CD4-positive, alpha-beta T cell treated with Interleukin-2 at 100 ng/mL for 4 hours (primary cell): ENCODE measurements around the gene CPEB4.

Experiments used
- DNase-seq: peaks from one replicate; pipeline ENCODE4 v3.0.0-alpha.2; 2020; ENCODE audit warnings: low spot score

CPEB4 gene

DNA sequence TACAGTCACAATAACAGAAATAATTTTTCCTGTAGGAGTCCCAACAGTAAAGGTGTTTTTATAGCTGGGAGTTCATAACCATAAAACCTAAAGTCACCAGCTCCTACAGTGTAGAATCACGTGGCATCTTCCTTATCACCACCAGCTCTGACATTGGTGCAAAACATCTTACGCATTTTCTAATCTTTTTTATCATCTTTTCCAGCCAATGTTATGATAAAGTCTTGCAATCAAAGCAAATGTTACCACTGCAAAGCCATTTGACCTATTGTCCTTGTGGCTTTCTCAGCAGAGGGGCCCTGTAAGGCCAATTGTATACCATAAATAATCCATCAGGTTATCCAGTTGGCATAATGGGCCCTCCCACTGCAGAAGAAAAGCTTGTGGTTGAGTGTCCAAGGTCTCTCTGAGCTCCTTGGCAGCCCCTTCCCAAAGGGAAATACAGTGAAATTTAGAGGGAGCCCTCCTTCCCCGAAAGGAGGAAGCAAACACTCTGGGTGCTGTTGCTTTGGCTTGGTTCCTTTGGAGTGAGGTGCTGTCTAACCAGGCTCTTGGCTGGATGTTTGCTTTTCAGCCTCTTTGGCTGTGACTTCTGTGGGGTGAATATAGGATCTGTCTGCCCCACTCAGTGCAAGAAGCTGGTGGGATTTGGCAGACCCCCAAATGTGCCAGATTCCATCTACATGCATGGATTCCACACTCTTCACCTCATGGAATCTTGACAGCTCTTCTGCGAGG lies 29.3 kb upstream of the CPEB4 start:
- no peak for DNase-seq

GRCh38 chr5:173859408-173860159 lies 28.6 kb upstream of the CPEB4 start:
- DNase-seq = no peak

DNA sequence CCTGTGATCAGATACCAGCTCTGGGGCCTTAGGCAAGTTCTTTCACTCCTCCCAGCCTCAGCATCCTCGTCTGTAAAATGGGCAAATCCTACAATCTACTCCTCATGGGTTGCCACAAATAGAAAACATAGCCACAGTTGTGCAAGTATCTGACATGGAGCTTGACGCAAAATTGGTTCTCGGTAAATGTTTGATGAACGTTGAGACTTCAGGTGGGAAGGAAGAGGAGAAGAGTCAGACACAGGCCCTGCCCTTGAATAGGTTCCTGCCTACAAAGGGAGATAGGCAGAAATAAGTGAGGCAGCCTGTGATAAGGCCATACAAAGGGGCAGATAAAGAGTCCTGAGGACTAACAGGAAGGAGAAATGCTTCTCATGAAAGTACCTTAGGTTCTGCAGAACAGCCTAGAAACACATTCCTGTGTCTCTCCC lies 26.1 kb upstream of the CPEB4 start:
- DNase-seq = no peak

DNA sequence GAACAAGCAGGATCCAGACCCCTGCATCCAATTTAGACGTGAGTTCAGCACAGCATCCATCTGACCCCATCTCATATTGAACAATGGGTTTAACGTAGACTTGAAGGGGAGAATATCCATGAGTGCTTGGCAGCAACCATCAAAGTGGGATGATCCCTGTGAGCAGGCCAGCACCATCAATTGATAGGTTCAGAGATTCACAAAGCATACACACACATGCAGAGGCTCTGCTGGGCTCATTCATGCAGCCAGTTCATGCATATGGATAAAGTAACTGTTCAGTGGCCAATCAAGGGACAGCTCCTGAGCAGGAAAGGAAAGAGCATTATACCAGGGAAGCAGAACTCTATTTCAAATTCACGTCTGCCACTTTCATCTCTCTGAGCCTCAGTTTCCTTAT lies 24.8 kb upstream of the CPEB4 start:
- no peak for DNase-seq

GRCh38 chr5:173864126-173865050 lies 23.8 kb upstream of the CPEB4 start:
- no peak for DNase-seq

DNA sequence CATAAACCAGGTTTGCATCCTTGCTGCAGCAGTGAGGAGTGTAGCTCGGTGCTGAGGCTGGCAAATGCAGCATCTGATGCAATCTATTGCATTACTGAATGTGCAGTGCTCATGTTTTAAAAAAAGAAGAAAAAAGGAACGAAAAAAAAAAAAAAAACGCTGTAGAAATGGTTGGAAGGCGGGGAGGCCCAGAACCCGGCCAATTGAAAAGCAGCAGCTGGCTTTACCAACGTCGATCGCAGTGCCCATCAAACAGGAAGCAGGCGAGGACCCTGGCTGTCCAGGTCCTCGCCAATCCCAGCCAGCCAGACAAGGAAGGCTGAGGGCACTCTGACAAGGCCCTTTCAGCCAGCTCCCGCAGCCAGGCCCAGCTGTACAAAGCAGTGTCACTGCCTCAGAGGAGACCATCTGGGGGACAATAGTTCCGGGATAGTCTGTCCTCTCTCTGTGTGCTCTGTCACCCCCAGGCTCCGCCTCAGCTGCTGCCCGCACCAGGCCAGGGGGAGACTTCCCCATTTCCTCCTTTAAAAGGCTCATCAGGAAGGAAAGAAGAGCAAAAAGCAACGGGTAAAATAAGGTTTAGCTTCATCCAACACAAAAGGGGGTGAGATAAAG lies 21.8 kb upstream of the CPEB4 start:
- no peak for DNase-seq

DNA sequence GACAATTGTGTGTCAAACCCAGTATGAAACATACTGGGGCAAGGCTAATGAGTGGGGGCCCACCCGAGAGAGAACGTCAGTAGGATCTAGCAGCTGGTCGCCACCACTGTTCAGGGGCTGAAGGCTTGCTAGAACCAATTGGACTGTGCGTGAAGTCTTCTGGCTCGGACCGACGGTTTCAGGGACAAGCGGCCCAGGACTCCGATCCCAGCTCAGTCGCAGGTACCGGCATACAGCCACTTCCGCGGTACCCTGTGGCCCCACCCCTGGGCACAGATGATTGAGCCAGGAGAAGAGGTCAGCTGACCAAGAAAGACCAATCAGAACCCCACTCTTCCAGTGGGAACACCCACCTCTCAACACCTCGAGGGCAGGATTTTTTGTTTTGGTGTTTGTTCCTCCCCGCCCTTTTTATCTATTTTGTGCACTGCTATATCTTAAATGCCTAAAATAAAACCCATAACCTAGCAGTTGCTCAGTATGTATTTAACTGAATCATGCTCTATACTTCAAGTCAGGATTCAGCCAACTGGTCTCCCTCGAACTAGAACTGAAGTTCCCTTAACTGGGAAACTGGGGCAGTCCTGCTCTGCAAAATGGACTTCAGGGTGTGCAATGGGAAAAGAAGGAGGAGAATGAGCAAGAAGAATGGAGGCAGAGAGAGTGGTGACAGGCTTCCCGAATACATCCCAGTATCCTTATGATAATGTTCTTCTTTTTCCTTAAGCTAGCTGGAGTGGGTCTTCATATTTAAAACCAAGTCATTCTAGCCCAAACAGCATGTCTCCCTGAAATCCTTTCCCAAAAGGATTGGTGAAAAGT lies 21.1 kb upstream of the CPEB4 start:
- no peak for DNase-seq

- DNase-seq = no peak
Measured at GRCh38 chr5:173868096-173868880, 19.9 kb upstream of the CPEB4 start.

GRCh38 chr5:173869316-173869715 lies 18.8 kb upstream of the CPEB4 start:
- no peak for DNase-seq

GRCh38 chr5:173872957-173873305 lies 15.2 kb upstream of the CPEB4 start:
- DNase-seq = no peak

GRCh38 chr5:173873306-173873922 lies 14.7 kb upstream of the CPEB4 start:
- no peak for DNase-seq

GRCh38 chr5:173875189-173875588 lies 13.0 kb upstream of the CPEB4 start:
- DNase-seq = no peak

GRCh38 chr5:173878224-173878967 lies 9.8 kb upstream of the CPEB4 start:
- DNase-seq = no peak

DNA sequence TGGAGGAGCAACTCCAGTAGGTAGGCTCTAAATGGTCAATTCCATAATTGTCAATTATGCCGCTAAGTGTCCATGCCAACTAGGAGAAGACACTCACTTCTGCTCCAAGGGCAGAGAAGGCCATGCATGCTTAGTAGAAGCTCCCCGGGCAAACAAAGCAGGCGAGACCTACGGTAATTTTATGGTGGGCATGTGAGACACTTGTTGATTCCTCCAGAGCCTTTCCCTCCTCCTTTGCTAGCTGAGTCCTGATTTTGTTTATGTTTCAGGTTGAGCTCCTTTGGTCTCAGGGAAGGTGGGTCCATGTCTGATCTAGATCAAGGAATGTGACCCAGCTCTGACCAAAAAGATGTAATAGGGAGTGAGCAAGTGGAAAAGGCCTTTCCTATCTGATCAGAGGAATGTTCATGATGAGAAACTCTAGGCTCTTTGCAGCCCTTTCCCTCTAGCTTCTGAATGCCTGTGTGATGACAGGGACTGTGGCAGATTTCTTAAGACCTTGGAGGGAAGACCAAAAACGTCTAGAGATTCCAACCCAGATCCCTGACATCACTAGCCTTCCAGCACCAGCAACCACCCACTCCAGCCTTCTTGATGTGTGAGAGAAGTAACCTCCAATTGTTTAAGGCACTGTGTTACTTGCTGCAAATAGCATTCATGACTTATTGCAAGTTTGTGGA lies 7.7 kb upstream of the CPEB4 start:
- DNase-seq = no peak

DNA sequence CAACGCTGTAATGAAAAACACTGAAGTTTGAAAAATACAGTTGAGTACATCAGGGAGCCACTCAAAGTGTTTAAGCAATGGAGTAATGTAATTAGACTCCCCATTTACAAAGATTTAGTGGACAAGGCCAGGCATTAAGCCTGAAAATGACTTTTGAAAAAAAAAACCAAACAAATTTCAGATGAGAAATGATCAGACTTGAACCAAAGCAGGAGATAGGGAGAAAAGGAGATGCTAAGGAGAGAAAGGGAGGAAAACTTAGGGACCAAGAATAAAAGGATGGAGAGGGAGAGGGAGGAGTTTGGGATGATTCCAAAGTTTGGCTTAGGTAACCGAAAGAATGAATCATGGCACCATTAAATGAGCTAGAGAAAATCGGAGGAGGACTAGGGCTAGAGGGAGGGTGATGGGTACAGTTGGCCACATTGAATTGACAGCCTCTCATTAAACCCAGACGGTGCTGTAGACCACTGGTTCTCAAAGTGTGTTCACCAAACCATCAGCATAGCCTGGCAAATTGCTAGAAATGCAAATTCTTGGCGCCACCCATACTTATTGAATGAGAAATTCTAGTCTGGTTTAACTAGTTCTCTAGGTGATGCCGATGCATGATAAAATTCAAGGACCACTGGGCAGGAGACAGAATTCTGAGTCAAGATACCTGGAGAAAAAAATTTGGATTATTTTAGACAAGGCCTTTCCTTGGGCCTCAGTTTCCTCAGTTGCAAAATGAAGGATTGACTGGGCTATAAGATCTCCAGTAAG lies 6.2 kb upstream of the CPEB4 start:
- no peak for DNase-seq

GRCh38 chr5:173882632-173883031 lies 5.5 kb upstream of the CPEB4 start:
- no peak for DNase-seq

GRCh38 chr5:173883347-173883924 lies 4.7 kb upstream of the CPEB4 start:
- DNase-seq = no peak
